ENCODE data around the gene B3GALNT2.

The B3GALNT2 gene

DNA sequence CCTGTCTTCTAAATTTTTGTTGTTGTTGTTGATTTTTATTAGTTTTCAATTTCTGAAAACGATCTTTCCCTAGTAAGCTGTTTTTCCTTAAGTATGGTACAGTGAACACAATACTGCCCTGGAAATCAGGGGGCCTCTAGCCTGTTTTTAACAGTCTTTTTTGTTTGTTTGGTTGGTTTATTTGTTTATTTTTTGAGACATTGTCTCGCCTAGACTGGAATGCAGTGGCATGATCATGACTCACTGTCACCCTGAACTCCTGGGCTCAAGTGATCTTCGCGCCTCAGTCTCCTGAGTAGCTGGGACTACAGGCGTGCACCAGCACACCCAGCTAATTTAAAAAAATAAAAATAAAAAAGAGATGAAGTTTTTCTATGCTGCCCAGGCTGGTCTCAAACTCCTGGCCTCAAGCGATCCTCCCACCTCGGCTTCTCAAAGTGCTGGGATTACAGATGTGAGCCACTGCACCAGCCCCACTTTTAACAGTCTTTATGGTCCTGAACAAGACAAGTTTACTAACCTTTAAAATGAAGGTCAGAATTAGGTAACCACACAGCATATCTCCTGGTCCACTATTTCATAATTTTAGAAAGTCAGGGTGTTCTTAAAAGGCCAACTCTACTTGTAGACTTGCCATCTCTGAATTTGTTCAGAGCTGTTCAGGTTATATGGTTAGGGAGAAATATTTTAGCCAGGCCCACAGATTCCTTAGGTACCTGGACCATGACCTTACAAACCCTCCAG, 101.6 kb downstream of the B3GALNT2 start (continued):
- TF ChIP-seq, protein P1, sequence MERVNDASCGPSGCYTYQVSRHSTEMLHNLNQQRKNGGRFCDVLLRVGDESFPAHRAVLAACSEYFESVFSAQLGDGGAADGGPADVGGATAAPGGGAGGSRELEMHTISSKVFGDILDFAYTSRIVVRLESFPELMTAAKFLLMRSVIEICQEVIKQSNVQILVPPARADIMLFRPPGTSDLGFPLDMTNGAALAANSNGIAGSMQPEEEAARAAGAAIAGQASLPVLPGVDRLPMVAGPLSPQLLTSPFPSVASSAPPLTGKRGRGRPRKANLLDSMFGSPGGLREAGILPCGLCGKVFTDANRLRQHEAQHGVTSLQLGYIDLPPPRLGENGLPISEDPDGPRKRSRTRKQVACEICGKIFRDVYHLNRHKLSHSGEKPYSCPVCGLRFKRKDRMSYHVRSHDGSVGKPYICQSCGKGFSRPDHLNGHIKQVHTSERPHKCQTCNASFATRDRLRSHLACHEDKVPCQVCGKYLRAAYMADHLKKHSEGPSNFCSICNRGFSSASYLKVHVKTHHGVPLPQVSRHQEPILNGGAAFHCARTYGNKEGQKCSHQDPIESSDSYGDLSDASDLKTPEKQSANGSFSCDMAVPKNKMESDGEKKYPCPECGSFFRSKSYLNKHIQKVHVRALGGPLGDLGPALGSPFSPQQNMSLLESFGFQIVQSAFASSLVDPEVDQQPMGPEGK (tag by site-specific recombination; IDR thresholded peaks at IDR 0.05) = no peak
- TF ChIP-seq ZEB2 (tag by site-specific recombination; IDR thresholded peaks at IDR 0.05) (peak; percentile 53; the same call in 1 of the 2 replicates), ZNF335 (tag by site-specific recombination; conservative IDR thresholded peaks at IDR 0.05) (peak; percentile 44; the same call in 1 of the 2 replicates), ZNF146 (tag by site-specific recombination; IDR thresholded peaks at IDR 0.05) (no peak), ZNF664 (tag by site-specific recombination; IDR thresholded peaks at IDR 0.05) (no peak), WT1 (tag by site-specific recombination; IDR thresholded peaks at IDR 0.05) (peak; percentile 58), SP7 (tag by site-specific recombination; IDR thresholded peaks at IDR 0.05) (peak; percentile 46; the same call in 1 of the 2 replicates), ZNF473 (tag by site-specific recombination; IDR thresholded peaks at IDR 0.05) (no peak), ZNF48 (tag by site-specific recombination; IDR thresholded peaks at IDR 0.05) (no peak), ZNF23 (tag by site-specific recombination; IDR thresholded peaks at IDR 0.05; ENCODE audit: borderline replicate concordance) (no peak), ZNF184 (tag by site-specific recombination; IDR thresholded peaks at IDR 0.05) (peak; percentile 75; the same call in 1 of the 2 replicates), ZNF394 (tag by site-specific recombination; IDR thresholded peaks at IDR 0.05; ENCODE audit: borderline replicate concordance) (peak; percentile 29; the same call in 1 of the 2 replicates), ZNF830 (tag by site-specific recombination; IDR thresholded peaks at IDR 0.05; ENCODE audit: low read depth) (no peak), ZNF138 (tag by site-specific recombination; IDR thresholded peaks at IDR 0.05; ENCODE audit: borderline replicate concordance) (no peak), ZNF629 (tag by site-specific recombination; IDR thresholded peaks at IDR 0.05) (peak; percentile 65; the same call in 1 of the 2 replicates), ZSCAN16 (tag by site-specific recombination; IDR thresholded peaks at IDR 0.05) (no peak), YY2 (tag by site-specific recombination; IDR thresholded peaks at IDR 0.05) (no peak)
- TF ChIP-seq, protein P2, sequence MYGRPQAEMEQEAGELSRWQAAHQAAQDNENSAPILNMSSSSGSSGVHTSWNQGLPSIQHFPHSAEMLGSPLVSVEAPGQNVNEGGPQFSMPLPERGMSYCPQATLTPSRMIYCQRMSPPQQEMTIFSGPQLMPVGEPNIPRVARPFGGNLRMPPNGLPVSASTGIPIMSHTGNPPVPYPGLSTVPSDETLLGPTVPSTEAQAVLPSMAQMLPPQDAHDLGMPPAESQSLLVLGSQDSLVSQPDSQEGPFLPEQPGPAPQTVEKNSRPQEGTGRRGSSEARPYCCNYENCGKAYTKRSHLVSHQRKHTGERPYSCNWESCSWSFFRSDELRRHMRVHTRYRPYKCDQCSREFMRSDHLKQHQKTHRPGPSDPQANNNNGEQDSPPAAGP (tag by site-specific recombination; IDR thresholded peaks at IDR 0.05) = 0 out of 2 replicates have a peak, but pooled peaks have one; percentile 16
- TF ChIP-seq, protein P3, sequence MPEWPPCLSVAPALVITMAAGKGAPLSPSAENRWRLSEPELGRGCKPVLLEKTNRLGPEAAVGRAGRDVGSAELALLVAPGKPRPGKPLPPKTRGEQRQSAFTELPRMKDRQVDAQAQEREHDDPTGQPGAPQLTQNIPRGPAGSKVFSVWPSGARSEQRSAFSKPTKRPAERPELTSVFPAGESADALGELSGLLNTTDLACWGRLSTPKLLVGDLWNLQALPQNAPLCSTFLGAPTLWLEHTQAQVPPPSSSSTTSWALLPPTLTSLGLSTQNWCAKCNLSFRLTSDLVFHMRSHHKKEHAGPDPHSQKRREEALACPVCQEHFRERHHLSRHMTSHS (tag by site-specific recombination; IDR thresholded peaks at IDR 0.05) = no peak
- TF ChIP-seq, protein P4, sequence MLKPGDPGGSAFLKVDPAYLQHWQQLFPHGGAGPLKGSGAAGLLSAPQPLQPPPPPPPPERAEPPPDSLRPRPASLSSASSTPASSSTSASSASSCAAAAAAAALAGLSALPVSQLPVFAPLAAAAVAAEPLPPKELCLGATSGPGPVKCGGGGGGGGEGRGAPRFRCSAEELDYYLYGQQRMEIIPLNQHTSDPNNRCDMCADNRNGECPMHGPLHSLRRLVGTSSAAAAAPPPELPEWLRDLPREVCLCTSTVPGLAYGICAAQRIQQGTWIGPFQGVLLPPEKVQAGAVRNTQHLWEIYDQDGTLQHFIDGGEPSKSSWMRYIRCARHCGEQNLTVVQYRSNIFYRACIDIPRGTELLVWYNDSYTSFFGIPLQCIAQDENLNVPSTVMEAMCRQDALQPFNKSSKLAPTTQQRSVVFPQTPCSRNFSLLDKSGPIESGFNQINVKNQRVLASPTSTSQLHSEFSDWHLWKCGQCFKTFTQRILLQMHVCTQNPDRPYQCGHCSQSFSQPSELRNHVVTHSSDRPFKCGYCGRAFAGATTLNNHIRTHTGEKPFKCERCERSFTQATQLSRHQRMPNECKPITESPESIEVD (tag by site-specific recombination; IDR thresholded peaks at IDR 0.05) = peak; percentile 48
- TF ChIP-seq, protein P5, sequence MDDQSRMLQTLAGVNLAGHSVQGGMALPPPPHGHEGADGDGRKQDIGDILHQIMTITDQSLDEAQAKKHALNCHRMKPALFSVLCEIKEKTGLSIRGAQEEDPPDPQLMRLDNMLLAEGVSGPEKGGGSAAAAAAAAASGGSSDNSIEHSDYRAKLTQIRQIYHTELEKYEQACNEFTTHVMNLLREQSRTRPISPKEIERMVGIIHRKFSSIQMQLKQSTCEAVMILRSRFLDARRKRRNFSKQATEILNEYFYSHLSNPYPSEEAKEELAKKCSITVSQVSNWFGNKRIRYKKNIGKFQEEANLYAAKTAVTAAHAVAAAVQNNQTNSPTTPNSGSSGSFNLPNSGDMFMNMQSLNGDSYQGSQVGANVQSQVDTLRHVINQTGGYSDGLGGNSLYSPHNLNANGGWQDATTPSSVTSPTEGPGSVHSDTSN (CRISPR knock-in tag; IDR thresholded peaks at IDR 0.05) = no peak
- TF ChIP-seq, protein P6, sequence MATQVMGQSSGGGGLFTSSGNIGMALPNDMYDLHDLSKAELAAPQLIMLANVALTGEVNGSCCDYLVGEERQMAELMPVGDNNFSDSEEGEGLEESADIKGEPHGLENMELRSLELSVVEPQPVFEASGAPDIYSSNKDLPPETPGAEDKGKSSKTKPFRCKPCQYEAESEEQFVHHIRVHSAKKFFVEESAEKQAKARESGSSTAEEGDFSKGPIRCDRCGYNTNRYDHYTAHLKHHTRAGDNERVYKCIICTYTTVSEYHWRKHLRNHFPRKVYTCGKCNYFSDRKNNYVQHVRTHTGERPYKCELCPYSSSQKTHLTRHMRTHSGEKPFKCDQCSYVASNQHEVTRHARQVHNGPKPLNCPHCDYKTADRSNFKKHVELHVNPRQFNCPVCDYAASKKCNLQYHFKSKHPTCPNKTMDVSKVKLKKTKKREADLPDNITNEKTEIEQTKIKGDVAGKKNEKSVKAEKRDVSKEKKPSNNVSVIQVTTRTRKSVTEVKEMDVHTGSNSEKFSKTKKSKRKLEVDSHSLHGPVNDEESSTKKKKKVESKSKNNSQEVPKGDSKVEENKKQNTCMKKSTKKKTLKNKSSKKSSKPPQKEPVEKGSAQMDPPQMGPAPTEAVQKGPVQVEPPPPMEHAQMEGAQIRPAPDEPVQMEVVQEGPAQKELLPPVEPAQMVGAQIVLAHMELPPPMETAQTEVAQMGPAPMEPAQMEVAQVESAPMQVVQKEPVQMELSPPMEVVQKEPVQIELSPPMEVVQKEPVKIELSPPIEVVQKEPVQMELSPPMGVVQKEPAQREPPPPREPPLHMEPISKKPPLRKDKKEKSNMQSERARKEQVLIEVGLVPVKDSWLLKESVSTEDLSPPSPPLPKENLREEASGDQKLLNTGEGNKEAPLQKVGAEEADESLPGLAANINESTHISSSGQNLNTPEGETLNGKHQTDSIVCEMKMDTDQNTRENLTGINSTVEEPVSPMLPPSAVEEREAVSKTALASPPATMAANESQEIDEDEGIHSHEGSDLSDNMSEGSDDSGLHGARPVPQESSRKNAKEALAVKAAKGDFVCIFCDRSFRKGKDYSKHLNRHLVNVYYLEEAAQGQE (tag by site-specific recombination; IDR thresholded peaks at IDR 0.05) = no peak
- TF ChIP-seq, protein P7, sequence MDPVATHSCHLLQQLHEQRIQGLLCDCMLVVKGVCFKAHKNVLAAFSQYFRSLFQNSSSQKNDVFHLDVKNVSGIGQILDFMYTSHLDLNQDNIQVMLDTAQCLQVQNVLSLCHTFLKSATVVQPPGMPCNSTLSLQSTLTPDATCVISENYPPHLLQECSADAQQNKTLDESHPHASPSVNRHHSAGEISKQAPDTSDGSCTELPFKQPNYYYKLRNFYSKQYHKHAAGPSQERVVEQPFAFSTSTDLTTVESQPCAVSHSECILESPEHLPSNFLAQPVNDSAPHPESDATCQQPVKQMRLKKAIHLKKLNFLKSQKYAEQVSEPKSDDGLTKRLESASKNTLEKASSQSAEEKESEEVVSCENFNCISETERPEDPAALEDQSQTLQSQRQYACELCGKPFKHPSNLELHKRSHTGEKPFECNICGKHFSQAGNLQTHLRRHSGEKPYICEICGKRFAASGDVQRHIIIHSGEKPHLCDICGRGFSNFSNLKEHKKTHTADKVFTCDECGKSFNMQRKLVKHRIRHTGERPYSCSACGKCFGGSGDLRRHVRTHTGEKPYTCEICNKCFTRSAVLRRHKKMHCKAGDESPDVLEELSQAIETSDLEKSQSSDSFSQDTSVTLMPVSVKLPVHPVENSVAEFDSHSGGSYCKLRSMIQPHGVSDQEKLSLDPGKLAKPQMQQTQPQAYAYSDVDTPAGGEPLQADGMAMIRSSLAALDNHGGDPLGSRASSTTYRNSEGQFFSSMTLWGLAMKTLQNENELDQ (tag by site-specific recombination; IDR thresholded peaks at IDR 0.05; ENCODE audit: low read depth) = no peak
- TF ChIP-seq, protein P8, sequence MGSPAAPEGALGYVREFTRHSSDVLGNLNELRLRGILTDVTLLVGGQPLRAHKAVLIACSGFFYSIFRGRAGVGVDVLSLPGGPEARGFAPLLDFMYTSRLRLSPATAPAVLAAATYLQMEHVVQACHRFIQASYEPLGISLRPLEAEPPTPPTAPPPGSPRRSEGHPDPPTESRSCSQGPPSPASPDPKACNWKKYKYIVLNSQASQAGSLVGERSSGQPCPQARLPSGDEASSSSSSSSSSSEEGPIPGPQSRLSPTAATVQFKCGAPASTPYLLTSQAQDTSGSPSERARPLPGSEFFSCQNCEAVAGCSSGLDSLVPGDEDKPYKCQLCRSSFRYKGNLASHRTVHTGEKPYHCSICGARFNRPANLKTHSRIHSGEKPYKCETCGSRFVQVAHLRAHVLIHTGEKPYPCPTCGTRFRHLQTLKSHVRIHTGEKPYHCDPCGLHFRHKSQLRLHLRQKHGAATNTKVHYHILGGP (tag by site-specific recombination; IDR thresholded peaks at IDR 0.05) = peak; percentile 18; the same call in 1 of the 2 replicates
